NCI-H2107 (cell line): ENCODE measurements around the gene NRP2.

Experiments
- DNase-seq: peaks from one replicate; lab custom pipeline; 2025; lab: John Stamatoyannopoulos, UW

NRP2 gene

DNA sequence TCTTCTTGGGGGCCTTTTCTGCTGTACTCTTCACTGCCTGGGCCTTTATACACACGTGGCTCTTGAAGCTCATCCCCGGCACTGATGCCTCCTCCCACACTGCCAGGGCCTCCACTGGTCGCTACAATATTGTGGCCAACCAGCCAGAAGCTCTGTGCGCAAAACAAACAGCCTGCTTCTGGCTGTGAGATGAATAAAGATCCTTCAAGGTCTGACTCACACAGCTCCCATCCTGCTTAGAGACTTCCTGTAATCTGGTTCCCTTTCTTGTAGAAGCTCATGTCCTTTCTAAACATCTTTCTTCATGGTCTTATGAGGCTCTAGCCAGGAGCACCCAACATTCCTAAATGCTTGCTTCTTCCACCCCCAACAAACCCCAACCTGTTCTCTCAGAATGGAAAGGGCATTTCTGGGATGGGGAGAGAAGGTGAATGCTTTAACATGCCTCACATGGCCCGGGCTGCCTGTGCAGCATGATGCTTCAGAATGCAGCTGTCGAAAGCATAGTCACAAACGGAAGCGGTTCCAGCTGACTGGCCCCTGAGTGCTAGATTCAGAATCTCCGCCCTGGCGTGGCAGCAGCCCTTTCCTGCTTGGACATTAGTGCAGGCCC lies 24.6 kb downstream of the NRP2 start:
- no peak for DNase-seq

DNA sequence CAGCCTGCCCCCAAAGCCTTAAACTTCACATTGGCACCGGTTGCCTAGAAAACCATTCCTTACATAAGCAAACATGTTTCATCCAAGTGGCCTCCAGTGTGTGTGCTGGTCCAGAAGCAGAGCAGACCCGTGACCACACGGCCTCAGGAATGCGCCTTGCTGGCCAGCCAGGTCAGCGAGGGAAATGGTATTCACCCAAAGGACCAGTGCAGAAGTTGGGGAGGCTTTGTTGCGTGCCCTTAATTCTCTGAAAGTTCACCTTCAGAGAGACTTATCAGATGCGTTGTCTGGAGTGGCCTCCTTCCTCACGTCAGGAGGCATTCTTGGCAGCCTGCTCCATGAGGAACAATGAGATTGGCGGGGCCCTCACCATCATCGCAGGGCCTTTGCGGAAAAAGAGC lies 25.9 kb downstream of the NRP2 start:
- no peak for DNase-seq

DNA sequence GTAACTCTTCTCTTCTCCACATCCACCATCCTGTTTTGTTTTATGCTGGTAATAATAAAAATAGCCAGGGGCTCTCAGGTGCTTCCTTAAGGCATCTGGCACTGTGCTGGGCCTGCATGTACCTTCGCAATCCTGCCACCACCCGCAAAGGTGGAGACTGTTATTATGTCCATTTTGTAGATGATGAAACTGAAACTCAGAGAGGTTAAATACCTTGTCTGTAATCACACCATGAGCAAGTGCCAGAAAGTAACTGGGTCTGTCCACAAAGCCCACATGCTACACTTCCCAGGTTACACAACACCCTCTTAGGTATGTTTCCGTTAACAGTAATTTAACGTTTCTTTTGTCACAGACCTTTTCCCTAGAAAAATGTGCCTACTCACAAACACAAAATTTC lies 27.0 kb downstream of the NRP2 start:
- no peak for DNase-seq

DNA sequence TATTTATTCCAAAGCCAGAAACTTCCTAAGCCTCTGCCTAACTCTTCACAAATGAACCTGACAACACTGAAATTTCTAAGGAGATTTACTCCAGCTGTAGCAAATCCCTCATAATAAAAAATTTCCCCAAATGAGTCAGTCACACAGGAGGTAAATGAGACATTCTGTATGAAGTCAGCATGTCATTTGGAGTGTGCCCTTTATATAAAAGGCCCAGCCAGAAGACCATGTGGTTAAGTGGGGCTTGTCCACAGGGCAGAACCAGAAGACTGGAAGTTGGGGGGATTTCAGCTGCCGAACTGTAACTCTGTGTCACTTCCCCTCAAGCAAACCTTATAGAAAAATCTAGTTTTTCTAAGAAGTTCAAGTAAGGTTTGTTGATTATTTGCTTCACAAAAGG lies 30.2 kb downstream of the NRP2 start:
- DNase-seq = no peak

DNA sequence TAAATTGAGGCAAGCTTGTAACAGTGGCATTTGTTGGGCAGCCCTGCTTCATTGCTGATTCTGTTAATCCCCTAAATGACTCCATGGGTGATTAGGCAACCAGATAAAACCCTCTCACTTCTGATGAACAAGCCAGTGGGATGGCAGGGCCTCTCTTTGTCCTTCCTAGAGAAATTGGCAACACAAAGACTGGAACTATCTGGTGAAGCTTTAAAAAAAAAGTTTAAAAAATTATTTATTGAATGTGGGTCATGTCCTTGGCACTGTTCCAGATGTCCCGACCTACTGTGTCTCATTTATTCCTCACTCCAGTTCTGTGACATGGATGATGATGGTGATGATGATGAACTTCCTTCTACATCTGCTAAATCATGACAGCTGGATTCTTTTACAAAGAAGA lies 30.8 kb downstream of the NRP2 start:
- DNase-seq = no peak

DNA sequence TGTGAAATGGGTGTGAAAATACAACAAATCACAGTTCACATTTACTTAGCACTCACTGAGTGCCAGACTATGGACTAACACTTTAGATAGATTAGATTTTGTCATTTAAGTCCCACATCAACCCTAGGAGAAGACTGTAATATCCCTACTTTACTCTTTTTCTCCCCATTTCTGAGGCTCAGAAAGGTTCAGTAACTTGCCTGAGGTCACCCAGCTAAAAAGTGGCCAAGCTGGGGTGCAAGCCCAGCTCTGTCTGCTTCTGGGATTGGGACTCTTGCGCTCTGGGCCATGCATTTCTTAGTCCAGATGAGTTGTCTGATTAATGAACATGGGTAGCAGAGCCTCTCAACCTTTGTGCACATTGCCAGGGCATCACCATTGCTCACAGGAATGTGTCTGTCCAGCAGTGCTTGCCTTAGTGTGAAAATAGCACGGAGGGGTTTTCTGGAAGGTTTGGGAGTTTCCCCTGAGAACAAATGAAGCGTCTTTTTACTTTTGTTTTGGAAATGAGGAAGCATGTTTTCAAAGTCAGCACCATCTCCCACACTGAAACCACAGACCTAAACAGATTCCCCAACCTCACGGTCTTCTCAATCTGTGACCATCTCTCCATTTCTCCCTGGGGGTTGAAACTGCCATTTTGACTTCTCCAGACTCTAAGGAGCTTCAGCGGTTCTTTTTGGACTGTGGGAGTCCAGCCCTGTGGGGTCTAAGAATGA lies 31.9 kb downstream of the NRP2 start:
- DNase-seq = no peak

DNA sequence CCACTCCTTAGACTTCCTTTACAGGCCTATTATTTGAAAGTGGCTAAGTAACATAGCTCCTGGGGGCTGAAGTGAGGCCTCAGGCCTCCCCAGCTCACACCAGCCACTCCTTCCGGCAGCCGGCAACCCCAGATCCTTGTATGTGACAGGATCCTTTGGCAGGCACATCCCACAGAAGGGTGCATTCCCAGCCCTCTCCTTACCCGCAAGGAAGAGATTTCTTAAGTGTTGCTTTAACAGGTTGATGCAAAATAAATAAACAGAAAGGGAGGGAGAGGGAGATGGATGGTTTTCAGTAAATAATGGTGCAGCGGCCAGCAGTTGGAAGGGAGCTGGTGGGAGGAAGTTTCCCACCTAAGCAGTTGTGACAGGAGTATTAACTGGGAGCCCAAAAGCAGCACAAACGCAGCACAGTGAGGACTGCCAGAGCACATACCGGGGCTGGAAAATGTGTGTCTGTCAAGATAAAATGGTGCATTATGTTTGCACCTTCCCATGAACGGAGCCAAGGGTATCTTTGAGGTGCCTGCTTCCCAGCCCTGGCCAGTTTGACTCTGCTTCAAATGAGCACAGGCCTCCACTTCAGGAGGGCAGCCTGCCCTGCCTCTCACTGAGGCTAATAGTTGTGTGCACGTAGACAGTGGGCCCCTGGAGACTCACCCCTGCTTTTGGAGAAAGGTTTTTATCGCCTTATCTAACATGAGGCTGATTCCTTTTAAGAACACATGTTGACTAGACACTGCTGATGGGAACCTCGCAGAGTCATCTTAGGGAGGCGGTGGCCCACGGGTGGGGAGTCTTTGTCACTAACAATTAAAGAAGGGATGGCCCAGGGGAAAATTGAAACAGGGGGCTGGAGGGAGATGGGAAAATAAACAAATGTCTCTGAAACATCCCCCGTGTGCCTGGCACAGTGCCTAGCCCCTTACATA lies 32.8 kb downstream of the NRP2 start:
- DNase-seq = no peak

DNA sequence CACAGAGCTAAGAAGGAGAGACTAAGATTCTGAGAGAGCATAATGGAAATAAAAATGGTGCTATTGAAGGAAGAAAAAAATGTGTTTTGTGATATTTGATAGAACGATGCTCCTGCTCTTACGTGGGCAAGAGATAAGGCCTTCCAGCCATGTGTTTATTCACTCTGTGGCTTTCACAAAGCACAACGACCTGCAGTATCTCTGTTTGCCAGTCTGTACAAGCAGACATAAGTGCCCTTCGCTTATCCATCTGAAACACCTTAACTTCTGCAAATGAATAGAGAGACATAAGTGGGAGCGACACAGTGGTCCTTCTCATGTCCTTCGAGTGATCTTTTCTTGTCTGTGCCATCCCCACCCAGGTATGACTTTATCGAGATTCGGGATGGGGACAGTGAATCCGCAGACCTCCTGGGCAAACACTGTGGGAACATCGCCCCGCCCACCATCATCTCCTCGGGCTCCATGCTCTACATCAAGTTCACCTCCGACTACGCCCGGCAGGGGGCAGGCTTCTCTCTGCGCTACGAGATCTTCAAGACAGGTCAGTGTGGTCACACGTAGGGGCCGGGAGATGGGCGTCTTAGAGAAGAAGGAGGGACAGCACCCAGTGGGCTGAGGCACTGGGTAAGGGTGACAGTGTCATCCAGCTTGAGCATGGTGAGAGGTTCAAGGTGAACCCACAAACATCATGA lies 33.7 kb downstream of the NRP2 start:
- DNase-seq = no peak

DNA sequence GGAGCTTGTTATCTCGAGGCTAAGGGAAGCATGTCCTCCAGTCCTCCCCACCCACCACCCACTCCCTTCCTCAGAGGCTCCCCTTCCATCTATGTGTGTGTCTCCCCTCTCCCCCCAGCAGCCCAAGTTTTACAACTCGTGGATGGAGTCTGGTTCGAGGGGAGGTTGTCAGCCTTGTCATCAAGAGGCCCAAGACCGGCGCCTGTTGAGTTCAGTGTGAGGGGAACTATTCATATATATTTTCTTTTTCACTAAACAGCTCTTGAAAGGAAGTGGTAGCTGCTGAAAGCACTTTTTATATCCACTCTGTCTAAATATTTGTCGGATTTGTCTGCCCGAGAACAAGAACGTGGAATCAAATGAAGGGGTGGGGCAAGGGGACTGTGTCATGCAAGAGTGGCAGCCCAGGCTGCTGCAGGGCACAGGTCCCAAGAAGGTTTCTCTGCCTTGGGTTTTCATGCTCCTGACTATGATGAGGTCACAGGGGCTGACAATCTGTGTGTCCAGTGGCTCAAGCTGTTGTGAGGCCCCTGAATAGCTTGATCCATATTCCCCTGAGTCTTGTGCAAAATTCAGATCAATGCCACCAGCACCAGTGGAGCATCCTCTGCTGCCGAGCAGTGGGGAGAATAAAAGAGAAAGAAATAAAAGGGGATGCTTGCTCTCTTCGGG lies 35.0 kb downstream of the NRP2 start:
- DNase-seq = no peak

DNA sequence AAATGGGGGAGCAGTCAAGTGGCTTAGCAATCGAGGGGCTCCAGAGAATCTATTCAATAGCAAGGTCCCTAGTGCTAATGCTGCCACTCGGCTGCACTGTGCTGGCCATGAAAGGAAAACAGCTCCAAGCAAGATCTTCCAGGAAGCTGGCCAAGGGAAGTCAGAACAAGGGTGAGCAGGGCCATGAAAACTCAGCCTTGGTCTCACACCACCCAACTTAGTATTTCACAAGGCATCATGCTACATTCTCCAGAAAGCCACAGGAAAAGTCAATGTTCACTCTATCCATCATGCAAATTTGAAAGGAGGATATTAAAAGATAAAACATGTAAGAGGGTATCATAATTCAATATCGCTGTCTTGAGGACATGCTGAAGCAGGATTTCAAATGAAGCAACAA lies 35.7 kb downstream of the NRP2 start:
- DNase-seq = no peak

DNA sequence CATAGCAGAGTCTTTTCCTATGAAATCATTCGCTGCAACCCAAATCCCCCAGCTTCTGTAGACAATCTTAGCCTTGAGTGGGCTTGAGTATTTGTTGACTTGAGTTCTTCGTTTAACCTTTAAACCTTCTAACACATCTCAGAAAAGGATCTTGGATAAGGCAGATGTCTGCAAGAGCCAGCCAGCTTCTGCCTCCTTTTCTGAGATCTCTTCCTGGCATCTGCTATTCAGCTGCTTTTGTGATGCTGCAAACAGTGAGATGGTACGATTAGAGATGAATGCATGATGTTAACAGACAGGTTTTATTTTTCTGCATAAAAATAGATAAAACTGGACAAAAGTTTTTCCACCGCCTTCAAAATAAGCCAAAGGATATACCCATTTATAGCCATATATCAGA lies 37.5 kb downstream of the NRP2 start:
- DNase-seq = no peak

DNA sequence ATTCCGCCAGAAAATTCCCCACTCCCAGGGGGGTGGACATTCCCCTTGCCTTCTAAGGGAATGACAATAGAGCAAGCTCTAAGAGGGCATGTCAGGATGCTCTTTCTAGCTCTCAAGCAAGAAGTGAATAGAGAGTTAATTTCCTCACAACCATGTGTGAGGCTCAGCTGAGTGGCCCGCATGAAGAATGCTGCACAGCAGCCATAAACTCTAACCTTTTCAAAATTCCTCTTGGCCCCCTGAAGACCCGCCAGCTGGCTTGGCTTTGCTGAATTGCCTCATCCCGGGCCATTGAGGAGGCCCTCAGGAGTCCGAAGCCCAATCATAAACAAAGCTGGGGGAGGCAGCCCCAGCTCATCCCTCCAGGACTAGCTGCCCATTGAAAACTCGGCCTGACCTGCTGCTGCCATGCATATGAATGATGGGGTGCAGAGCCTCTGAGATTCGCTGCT lies 38.2 kb downstream of the NRP2 start:
- DNase-seq = no peak

DNA sequence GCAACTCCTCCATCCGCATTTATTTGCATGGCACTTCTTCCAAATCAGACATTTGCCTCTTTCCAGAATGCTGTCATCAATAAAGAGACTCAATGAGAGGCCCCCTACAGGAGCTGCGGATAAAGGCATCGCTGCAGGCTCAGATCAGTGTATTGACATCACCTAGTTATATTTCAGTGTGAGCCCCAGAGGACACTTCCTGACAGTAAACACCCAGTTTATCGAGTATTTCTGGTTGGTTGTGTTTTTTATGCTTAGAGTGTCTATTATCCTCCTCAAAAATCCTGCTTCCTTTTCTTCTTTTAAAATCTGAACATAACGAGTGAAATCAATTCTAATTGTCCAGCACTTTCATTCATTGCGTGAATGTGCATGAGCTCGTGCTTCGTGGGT lies 38.8 kb downstream of the NRP2 start:
- DNase-seq = no peak

DNA sequence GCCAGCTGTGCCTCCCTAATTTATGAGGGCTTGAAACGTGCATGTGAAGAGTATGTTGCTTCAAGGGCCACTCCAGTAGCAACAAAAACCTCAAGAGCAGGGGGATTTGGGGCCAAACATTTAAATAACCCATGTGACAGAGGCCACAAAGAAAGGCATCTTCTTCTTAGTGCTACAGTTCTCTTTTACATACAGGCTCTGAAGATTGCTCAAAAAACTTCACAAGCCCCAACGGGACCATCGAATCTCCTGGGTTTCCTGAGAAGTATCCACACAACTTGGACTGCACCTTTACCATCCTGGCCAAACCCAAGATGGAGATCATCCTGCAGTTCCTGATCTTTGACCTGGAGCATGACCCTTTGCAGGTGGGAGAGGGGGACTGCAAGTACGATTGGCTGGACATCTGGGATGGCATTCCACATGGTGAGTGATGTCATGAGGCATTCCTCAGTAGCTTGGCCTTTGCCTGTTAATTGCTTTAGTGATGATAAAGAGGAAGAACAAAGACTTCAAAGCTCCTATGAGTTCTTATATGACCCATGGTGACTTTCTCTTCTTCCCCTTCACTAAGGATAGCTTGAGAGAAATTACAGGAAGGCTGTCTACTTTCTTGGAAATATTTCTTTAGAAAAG lies 40.1 kb downstream of the NRP2 start:
- no peak for DNase-seq

DNA sequence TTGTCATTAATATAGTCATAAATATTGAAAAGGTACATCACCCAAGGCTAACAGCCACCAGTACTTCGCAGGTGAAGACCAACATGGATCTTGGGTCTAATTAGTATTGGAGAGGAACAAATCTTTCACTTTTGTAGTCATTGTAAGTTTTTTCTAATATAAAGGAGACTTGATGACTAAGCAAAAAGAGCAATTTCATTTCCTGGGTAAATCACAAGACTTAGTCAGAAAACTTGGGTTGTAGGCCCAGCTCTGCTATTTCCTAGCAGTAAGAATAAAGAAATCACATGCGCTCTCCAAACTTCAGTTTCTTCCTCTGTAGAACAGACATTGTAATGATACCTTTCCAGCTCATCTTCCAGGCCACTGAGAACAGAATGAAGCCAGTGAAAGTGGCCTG lies 40.9 kb downstream of the NRP2 start:
- no peak for DNase-seq

DNA sequence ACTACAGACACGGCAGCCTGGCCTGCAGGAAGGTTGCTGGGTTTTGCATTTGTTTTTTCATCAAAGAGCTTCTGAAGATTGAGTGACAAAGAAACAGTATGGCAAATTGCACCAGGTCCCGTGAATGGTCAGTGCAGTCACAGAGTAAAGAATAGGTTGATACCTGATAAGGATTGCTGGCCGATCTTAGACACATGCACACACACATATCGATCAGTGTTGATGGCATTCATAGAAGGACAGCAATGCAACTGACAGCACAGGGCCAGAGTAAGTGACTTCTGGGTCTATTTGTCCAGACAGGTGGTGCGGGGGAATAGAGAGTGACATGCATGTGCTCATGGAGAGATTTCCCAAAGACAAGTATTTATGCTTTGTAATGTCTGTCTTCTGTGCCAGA lies 42.8 kb downstream of the NRP2 start:
- DNase-seq = no peak

DNA sequence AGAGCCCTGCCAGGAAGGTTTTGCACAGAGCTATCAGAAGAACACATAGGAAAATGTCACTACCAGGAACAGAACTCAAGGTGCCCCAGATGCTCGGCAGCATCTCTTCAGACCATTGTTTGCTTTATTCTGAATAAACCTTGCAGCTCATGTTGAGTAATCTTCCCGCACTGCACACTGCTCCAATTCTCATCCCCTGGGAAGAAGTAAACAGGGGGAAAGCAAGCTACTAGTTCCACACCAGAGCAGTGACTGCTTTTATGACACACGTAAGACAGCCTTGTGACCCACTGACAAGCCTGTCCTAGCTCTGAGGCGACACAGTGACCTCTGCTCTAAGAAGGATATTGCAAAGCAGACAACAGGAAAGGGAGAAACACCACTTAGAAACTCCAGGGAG lies 44.2 kb downstream of the NRP2 start:
- DNase-seq = no peak

DNA sequence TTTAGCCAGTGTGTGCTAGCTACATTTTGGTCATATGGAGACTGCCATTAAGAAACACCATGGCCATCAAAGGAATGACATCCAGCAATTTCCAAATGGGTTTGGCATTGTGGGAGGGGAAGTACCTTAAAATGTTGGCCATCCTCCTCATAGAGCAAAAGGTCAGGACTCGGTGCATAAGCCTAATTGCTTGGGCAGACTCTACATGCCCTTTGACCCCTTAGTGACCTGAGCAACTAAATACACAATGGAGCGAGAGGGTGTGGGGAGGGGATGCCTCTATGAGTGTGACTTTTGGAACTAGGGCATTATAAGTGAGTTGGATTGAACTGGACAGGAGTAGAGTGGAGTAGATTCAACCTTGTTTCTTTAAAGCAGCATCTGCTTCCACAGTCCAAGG lies 44.9 kb downstream of the NRP2 start:
- no peak for DNase-seq

DNA sequence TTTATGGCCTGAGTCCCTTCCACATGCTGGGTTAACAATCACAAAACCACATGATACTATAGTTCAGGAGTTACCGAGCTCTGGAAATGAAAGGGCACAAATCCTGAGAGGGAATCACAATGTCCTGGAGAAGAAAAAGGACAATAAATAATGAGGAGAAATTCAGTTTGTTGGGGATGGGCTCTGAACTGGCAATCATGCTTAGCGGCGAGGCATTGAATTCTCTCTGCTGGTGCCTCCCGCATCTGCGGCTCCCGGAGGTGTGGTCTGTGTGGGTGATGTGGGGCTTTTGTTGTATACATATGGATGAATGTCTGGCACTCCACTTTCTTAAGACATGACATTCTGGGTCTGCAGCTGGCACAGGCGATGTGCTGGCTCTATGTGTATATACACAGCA lies 46.1 kb downstream of the NRP2 start:
- no peak for DNase-seq

DNA sequence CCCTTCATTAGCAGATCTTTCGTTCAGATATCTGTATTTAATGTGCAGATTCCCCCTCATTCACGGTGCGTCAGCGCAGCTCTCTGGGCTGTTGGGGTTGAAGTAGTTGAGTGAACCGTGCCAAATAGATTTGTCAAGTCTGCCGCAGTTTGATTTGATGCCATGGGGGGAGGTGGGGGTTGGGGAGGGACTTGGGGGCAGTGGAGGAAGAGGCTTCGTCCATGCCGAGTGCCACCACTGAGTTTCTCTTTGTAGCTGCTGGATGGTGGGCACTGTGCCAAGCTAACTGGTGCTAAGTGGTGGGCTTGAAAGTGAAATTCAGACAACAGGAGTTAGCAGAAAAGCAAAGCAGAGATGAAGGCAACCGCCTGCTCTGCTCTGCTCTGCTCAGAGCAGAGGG lies 47.9 kb downstream of the NRP2 start:
- DNase-seq = no peak
